ENCODE measurements around the gene ADGRG7.

ADGRG7 gene

GRCh38 chr3:100621251-100621650, 11.8 kb downstream of the ADGRG7 start:
- no peak for DNase-seq (ENCODE audit: low spot score)
- POLR2A ChIA-PET (ENCODE audit: low non-redundant PET): no interaction called here
- no peak overlapping the region for H3K27ac ChIP-seq
- TF ChIP-seq CTCF (conservative IDR thresholded peaks at IDR 0.05; ENCODE audit: low read depth): no peak
- CTCF ChIA-PET: interaction anchor here (0.6 kb wide), 1 partner anchor 465 kb away, joined by 6 read pairs; no protein-coding TSS in a partner anchor

GRCh38 chr3:100627491-100627890, 18.1 kb downstream of the ADGRG7 start:
- no peak for TF ChIP-seq CTCF (conservative IDR thresholded peaks at IDR 0.05; ENCODE audit: low read depth)
- POLR2A ChIA-PET (ENCODE audit: low non-redundant PET): no interaction called here
- no peak overlapping the region for H3K27ac ChIP-seq
- CTCF ChIA-PET: interaction anchor here (0.6 to 0.7 kb wide), 3 partner anchors 89 to 618 kb away, joined by 3 read pairs; no protein-coding TSS in a partner anchor
- no peak for DNase-seq (ENCODE audit: low spot score)

- ChIA-PET CTCF (interaction anchor here (0.7 kb wide), 1 partner anchor 215 kb away, joined by 3 read pairs; no protein-coding TSS in a partner anchor), POLR2A (ENCODE audit: low non-redundant PET) (no interaction called here)
- DNase-seq (ENCODE audit: low spot score): no peak
- TF ChIP-seq CTCF (conservative IDR thresholded peaks at IDR 0.05; ENCODE audit: low read depth): no peak
- H3K27ac ChIP-seq: no peak overlapping the region
Measured at GRCh38 chr3:100629421-100630127, 20.2 kb downstream of the ADGRG7 start.

- DNase-seq (ENCODE audit: low spot score): no peak
- no peak overlapping the region for H3K27ac ChIP-seq
- TF ChIP-seq CTCF (conservative IDR thresholded peaks at IDR 0.05; ENCODE audit: low read depth): no peak
- ChIA-PET CTCF (interaction anchor here (0.7 kb wide), 1 partner anchor 303 kb away, joined by 6 read pairs; no protein-coding TSS in a partner anchor), POLR2A (ENCODE audit: low non-redundant PET) (no interaction called here)
Measured at GRCh38 chr3:100630664-100631063, 21.3 kb downstream of the ADGRG7 start.

- TF ChIP-seq CTCF (conservative IDR thresholded peaks at IDR 0.05; ENCODE audit: low read depth): no peak
- ChIA-PET POLR2A (ENCODE audit: low non-redundant PET) (no interaction called here), CTCF (no interaction called here)
- H3K27ac ChIP-seq: no peak overlapping the region
- no peak for DNase-seq (ENCODE audit: low spot score)
Measured at GRCh38 chr3:100631236-100631635, 21.8 kb downstream of the ADGRG7 start.

- peak; percentile 66 for DNase-seq (ENCODE audit: low spot score)
Measured at GRCh38 chr3:100634493-100635272, 25.3 kb downstream of the ADGRG7 start.

More at GRCh38 chr3:100634493-100635272, 25.3 kb downstream of the ADGRG7 start:
- POLR2A ChIA-PET (ENCODE audit: low non-redundant PET): no interaction called here
- no peak overlapping the region for H3K27ac ChIP-seq
- no peak for TF ChIP-seq CTCF (conservative IDR thresholded peaks at IDR 0.05; ENCODE audit: low read depth)
- CTCF ChIA-PET: interaction anchor here (0.5 to 0.9 kb wide), 4 partner anchors 14 to 217 kb away, joined by 3 to 5 read pairs (median 4); no protein-coding TSS in a partner anchor

All from RWPE1 (cell line).